Measurements from ENCODE around the gene PRR20G.

- TF ChIP-seq POLR2A (IDR thresholded peaks at IDR 0.05; ENCODE audit: low read length) (no peak), GATA1 (IDR thresholded peaks at IDR 0.05; ENCODE audit: low read depth, low read length) (no peak)
Observed at GRCh38 chr3:127336101-127336500, 48.3 kb upstream of the PRR20G start.

All from erythroblast (primary cell).